K562 (cell line): ENCODE measurements around the gene ELF3. TPM values are rescaled to one million over a fixed set of nuclear protein-coding genes. Genes with fewer than 3 reads are reported as not detected.
"Not testable (repeated sequence)": the region's sequence is repeated elsewhere in the genome, so short reads cannot be mapped to it uniquely, and the experiment has no call there.

Experiments
- ATAC-seq: fragments of 200-7000 bp; cut with Tn5 transposase; 3 replicates; pipeline ENCODE4 v1.9.1; 2020; ENCODE audit warnings: moderate library complexity
- BruUV-seq: library from RNA; stranded (reverse); fragments of 400-500 nt; replicated peaks from 2 replicates; lab custom pipeline; 2021; lab: Mats Ljungman, UMichigan
- CTCF ChIA-PET: fragments of 300-600 bp; formaldehyde crosslinking; extraction: SDS; loops from one replicate; lab custom pipeline; 2021; ENCODE audit warnings: low intra/inter-chr PET ratio; lab: Yijun Ruan, JAX
- POLR2A ChIA-PET: fragments of 300-600, 350-650 bp; sonication (Branson Sonifier 250); formaldehyde crosslinking; extraction: SDS; loops from one replicate; lab custom pipeline; 2021; ENCODE audit warnings: antibody characterized with exemption, inconsistent platforms; lab: Yijun Ruan, JAX
- DNase-seq, 4 experiments: peaks; one replicate each; pipeline versions ENCODE4 v3.0.0 to v3.0.0-alpha.2; 2011 to 2018; ENCODE audit warnings: low spot score in 3 of 4, mixed read lengths in 3 of 4; ENCODE audit errors: extremely low read depth in 1 of 4
- FAIRE-seq: peaks from 2 replicates; lab custom pipeline; 2011; peaks lifted over from hg19 to GRCh38; lab: Jason Lieb, UNC
- H2AFZ ChIP-seq: 2 replicates; pipeline ENCODE4 v1.6.0; 2011; ENCODE audit warnings: low read depth, low read length, control low read depth, inconsistent platforms
- H3K27ac ChIP-seq: fragments of 200-600 bp; 3 replicates; pipeline ENCODE4 v1.8.0; 2011; ENCODE audit warnings: low read depth, mild to moderate bottlenecking, control low read depth, inconsistent platforms, low read length, moderate library complexity, mixed read lengths; ENCODE audit errors: extremely low read depth
- H3K27me3 ChIP-seq, 2 experiments: fragments of 300-600 bp in 1 of 2; 2 replicates in 1 of 2; 3 replicates in 1 of 2; pipeline versions ENCODE4 v1.6.0 to v1.8.0; 2011; ENCODE audit warnings: inconsistent platforms in 2 of 2, low read length in 2 of 2, mild to moderate bottlenecking in 1 of 2, mixed read lengths in 1 of 2, moderate library complexity in 1 of 2; ENCODE audit not compliant: control insufficient read depth in 2 of 2, insufficient read depth in 2 of 2
- H3K36me3 ChIP-seq: fragments of 300-600 bp; 3 replicates; pipeline ENCODE4 v1.8.0; 2011; ENCODE audit warnings: mild to moderate bottlenecking, low read length, inconsistent platforms; ENCODE audit not compliant: control insufficient read depth, insufficient read depth
- H3K4me1 ChIP-seq, 2 experiments: fragments of 200-600 bp in 1 of 2; replicated peaks in 1 of 2; 2 replicates in 1 of 2; 3 replicates in 1 of 2; pipeline versions ENCODE4 v1.5.1 to v1.8.0; 2011; ENCODE audit warnings: inconsistent platforms in 2 of 2, low read length in 2 of 2, mild to moderate bottlenecking in 1 of 2, mixed read lengths in 1 of 2, moderate library complexity in 1 of 2; ENCODE audit not compliant: control insufficient read depth in 2 of 2, insufficient read depth in 2 of 2
- H3K4me2 ChIP-seq: 2 replicates; pipeline ENCODE4 v1.6.1; 2011; ENCODE audit warnings: low read length, control low read depth, inconsistent platforms, mixed read lengths; ENCODE audit not compliant: insufficient read depth
- H3K4me3 ChIP-seq: fragments of 200-600 bp; sonication (generic), shearing (Covaris generic); 2 replicates; pipeline ENCODE4 v1.5.1; 2016; ENCODE audit warnings: control low read depth, inconsistent platforms
- H3K79me2 ChIP-seq: fragments of 200-600 bp; 3 replicates; pipeline ENCODE4 v1.8.0; 2011; ENCODE audit warnings: low read length, inconsistent platforms; ENCODE audit not compliant: control insufficient read depth, insufficient read depth
- H3K9ac ChIP-seq, 2 experiments: 2 replicates each; pipeline versions ENCODE4 v1.6.0 to v1.6.1; 2011; ENCODE audit warnings: low read depth in 2 of 2, low read length in 2 of 2, control low read depth in 1 of 2, inconsistent platforms in 1 of 2, mild to moderate bottlenecking in 1 of 2, mixed read lengths in 1 of 2; ENCODE audit not compliant: insufficient read depth in 1 of 2
- H3K9me1 ChIP-seq: one replicate; pipeline ENCODE4 v1.6.0; 2011; ENCODE audit warnings: inconsistent platforms, mild to moderate bottlenecking, low read length, moderate library complexity; ENCODE audit not compliant: control insufficient read depth, insufficient read depth
- H3K9me3 ChIP-seq: replicated peaks from 2 replicates; pipeline ENCODE4 v1.5.1; 2011; ENCODE audit warnings: low read depth, low read length, inconsistent platforms; ENCODE audit not compliant: control insufficient read depth, insufficient read depth
- H4K20me1 ChIP-seq: replicated peaks from 2 replicates; pipeline ENCODE4 v1.6.1; 2011; ENCODE audit warnings: low read length, inconsistent platforms, mixed read lengths; ENCODE audit not compliant: control insufficient read depth, insufficient read depth
- CREB1 ChIP-seq, 2 experiments: sonication (generic) in 1 of 2; formaldehyde crosslinking in 1 of 2; IDR thresholded peaks; 2 replicates each; pipeline versions ENCODE4 v1.6.1 to v1.8.0; 2012 to 2022; ENCODE audit warnings: inconsistent platforms in 1 of 2, mild to moderate bottlenecking in 1 of 2, missing genetic modification reagents in 1 of 2, moderate library complexity in 1 of 2
- ESRRB ChIP-seq: fragments of 250-450 bp; sonication (Bioruptor Pico); IDR thresholded peaks from 2 replicates; pipeline ENCODE4 v1.5.0; 2020; ENCODE audit warnings: mild to moderate bottlenecking, moderate library complexity, borderline replicate concordance
- JUND ChIP-seq, 2 experiments: IDR thresholded peaks; 2 replicates in 1 of 2; 3 replicates in 1 of 2; pipeline ENCODE4 v1.6.1; 2011; ENCODE audit warnings: borderline replicate concordance in 2 of 2, low read depth in 2 of 2, low read length in 2 of 2, improper control_type of control experiment in 1 of 2, missing biosample characterization in 1 of 2, missing genetic modification characterization in 1 of 2, missing genetic modification reagents in 1 of 2
- PHB2 ChIP-seq: fragments of 450-650 bp; IDR thresholded peaks from 2 replicates; pipeline ENCODE4 v1.6.1; 2017; ENCODE audit warnings: low read depth
- SMARCA5 ChIP-seq: fragments of 450-650 bp; IDR thresholded peaks from 2 replicates; pipeline ENCODE4 v1.6.1; 2016
- ZNF143 ChIP-seq: sonication (generic); formaldehyde crosslinking; IDR thresholded peaks from 2 replicates; pipeline ENCODE4 v1.9.0; 2022; ENCODE audit warnings: mild to moderate bottlenecking, missing genetic modification reagents
- WGBS: fragments of 100-300 bp; shearing (Covaris generic); methylation state at CpG from one replicate; pipeline ENCODE4 v1.1.6; 2016; ENCODE audit warnings: low coverage, mixed read lengths; ENCODE audit not compliant: insufficient coverage; ENCODE audit errors: missing lambda C conversion rate; 5-methylcytosine and 5-hydroxymethylcytosine counted together
- in situ Hi-C: fragments of 300-500 bp; cut with MboI; formaldehyde crosslinking; loops from 4 replicates; pipeline ENCODE4 v1.15.0; 2018; ENCODE audit warnings: inconsistent platforms, mixed read lengths
- intact Hi-C: fragments of 100-400 bp; cut with micrococcal nuclease; formaldehyde crosslinking; loops from 2 replicates; pipeline ENCODE4 v1.14.2; 2022
- polyA plus RNA-seq, 8 experiments: library from polyadenylated mRNA; depleted of rRNA in 4 of 8; stranded (reverse) in 5 of 8; unstranded in 3 of 8; fragments of >200 nt; fragmentation: Nextera tagmentation in 2 of 8; fragmentation: Illumina TruSeq in 1 of 8; extraction: Ambion mirVana in 2 of 8; extraction: Trizol in 1 of 8; gene quantifications; 2 replicates each; pipeline versions ENCODE4 v1.2.1 to v1.2.3, GENCODE V29; 2011 to 2014; ENCODE audit warnings: inconsistent platforms in 1 of 8, missing spikeins in 1 of 8
- total RNA-seq, 7 experiments: library from RNA; depleted of rRNA in 6 of 7; stranded (reverse); fragments of >200 nt in 6 of 7; fragmentation: Illumina TruSeq in 2 of 7; extraction: Trizol in 2 of 7; gene quantifications; 2 replicates each; pipeline versions ENCODE4 v1.2.1 to v1.2.3, GENCODE V29; 2011 to 2021; ENCODE audit warnings: low replicate concordance in 1 of 7
- TF ChIP-seq, protein P1 (sequence below): sonication (generic); formaldehyde crosslinking; IDR thresholded peaks from 2 replicates; pipeline ENCODE4 v1.8.0; 2022; ENCODE audit warnings: mild to moderate bottlenecking, missing genetic modification reagents

Gene ELF3
- total and polyA plus RNA-seq, 9 of the 15 experiments (the other 6 are each of a cell fraction or from before 2014, with no cell fraction given), result 0.03 to 1.2 (median 0.07) TPM; not detected in 4

- TF ChIP-seq, protein P1, sequence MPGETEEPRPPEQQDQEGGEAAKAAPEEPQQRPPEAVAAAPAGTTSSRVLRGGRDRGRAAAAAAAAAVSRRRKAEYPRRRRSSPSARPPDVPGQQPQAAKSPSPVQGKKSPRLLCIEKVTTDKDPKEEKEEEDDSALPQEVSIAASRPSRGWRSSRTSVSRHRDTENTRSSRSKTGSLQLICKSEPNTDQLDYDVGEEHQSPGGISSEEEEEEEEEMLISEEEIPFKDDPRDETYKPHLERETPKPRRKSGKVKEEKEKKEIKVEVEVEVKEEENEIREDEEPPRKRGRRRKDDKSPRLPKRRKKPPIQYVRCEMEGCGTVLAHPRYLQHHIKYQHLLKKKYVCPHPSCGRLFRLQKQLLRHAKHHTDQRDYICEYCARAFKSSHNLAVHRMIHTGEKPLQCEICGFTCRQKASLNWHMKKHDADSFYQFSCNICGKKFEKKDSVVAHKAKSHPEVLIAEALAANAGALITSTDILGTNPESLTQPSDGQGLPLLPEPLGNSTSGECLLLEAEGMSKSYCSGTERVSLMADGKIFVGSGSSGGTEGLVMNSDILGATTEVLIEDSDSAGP (CRISPR knock-in tag), result 0 out of 2 replicates have a peak, but pooled peaks have one; percentile 52
- TF ChIP-seq CREB1 (IDR thresholded peaks at IDR 0.05) (peak; percentile 63), CREB1 (CRISPR knock-in tag; IDR thresholded peaks at IDR 0.05) (no peak), ESRRB (no peak), PHB2 (no peak; the same call in 1 of the 2 replicates), SMARCA5 (peak; percentile 90; the same call in 1 of the 2 replicates), JUND (IDR thresholded peaks at IDR 0.05; ENCODE audit: borderline replicate concordance, low read depth, low read length) (peak; percentile 61), JUND (tag; IDR thresholded peaks at IDR 0.05; ENCODE audit: borderline replicate concordance, low read depth, low read length) (peak; percentile 50; the same call in 2 of the 3 replicates)
These were observed 8.3 kb downstream of the ELF3 start (continued) for GRCh38 chr1:202018468-202019234.

DNA sequence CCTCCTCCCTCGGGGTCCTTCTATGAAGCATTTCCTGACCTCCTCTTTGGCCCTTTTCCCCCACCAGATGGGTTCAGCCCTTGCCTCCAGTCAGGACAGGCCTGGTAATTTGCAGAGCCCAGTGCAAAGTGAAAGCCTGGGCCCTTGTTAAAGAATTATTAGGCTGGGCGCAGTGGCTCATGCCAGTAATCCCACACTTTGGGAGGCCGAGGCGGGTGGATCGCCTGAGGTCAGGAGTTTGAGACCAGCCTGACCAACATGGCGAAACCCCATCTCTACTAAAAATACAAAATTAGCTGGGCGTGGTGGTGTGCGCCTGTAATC is 8.8 kb downstream of the ELF3 start:
- H3K27me3 ChIP-seq, H3K36me3 ChIP-seq, DNase-seq, H4K20me1 ChIP-seq, H3K9me1 ChIP-seq, H3K9me3 ChIP-seq, FAIRE-seq, in situ Hi-C loops, CTCF ChIA-PET, H3K79me2 ChIP-seq, H3K4me3 ChIP-seq, ATAC-seq, BruUV-seq: not testable (repeated sequence)
- Histone ChIP-seq H3K4me2 (peak overlapping the region; percentile 62; the same call in 1 of the 2 replicates), H3K9ac (peak overlapping the region in 1 of 2 experiments; percentile 13; a peak in 2 of 4 replicates), H2AFZ (peak overlapping the region; percentile 9; the same call in 1 of the 2 replicates), H3K4me1 (peaks cover 30 to 37% of the 10 kb centered on the region in 2 experiments), H3K27ac (peak overlapping the region; percentile 21; the same call in 2 of the 3 replicates)
- WGBS, result 66% methylated on average over 8 of the region's 8 CpGs
- POLR2A ChIA-PET, result interaction anchor here (1.0 kb wide), 1 partner anchor 9 kb away, joined by 3 read pairs; the partner anchor contains the start of gene ELF3
- 0 out of 2 replicates have a peak, but pooled peaks have one; percentile 6 for TF ChIP-seq ZNF143 (CRISPR knock-in tag)
- intact Hi-C loops, result loop anchor here (2.0 kb wide), 1 partner anchor 58 kb away; no protein-coding TSS in a partner anchor
